A549 (cell line): Measurements from ENCODE around the gene PRKD2. TPM values are rescaled to one million over a fixed set of nuclear protein-coding genes. Genes with fewer than 3 reads are reported as not detected.

Experiments used
- ATAC-seq, 2 experiments: fragments of 200-7000 bp in 1 of 2; fragments of >200 bp in 1 of 2; cut with Nextera tagmentation in 1 of 2; cut with Tn5 transposase in 1 of 2; 3 replicates each; pipeline versions ENCODE4 v1.8.0 to v1.9.1; 2018 to 2020; ENCODE audit warnings: mild to moderate bottlenecking in 1 of 2, moderate library complexity in 1 of 2
- CTCF ChIA-PET: fragments of 300-600 bp; sonication (Branson Sonifier 250); formaldehyde crosslinking; extraction: SDS; loops from one replicate; lab custom pipeline; 2021; ENCODE audit warnings: antibody characterized with exemption, inconsistent platforms; lab: Yijun Ruan, JAX
- POLR2A ChIA-PET: fragments of 350-600 bp; formaldehyde crosslinking; extraction: SDS; loops from one replicate; lab custom pipeline; 2021; ENCODE audit warnings: antibody characterized with exemption, inconsistent platforms; lab: Yijun Ruan, JAX
- DNase-seq, 2 experiments: peaks; one replicate each; pipeline versions ENCODE4 v3.0.0 to v3.0.0-alpha.2; 2011 to 2016; ENCODE audit warnings: low read depth in 1 of 2, low spot score in 1 of 2
- FAIRE-seq: peaks from 2 replicates; lab custom pipeline; 2011; peaks lifted over from hg19 to GRCh38; lab: Jason Lieb, UNC
- H3K27ac ChIP-seq, 2 experiments: fragments of >200 bp; sonication (Bioruptor Twin); formaldehyde crosslinking; 3 replicates each; pipeline ENCODE4 v1.5.1; 2016 to 2017
- H3K4me1 ChIP-seq: fragments of >200 bp; sonication (Bioruptor Twin); formaldehyde crosslinking; 3 replicates; pipeline ENCODE4 v1.6.1; 2016
- H3K4me2 ChIP-seq: fragments of >200 bp; sonication (Bioruptor Twin); formaldehyde crosslinking; 3 replicates; pipeline ENCODE4 v1.6.1; 2016
- H3K4me3 ChIP-seq: fragments of >200 bp; sonication (Bioruptor Twin); formaldehyde crosslinking; 3 replicates; pipeline ENCODE4 v1.5.1; 2016
- H3K9me3 ChIP-seq: fragments of >200 bp; sonication (Bioruptor Twin); formaldehyde crosslinking; 3 replicates; pipeline ENCODE4 v1.6.1; 2016
- BHLHE40 ChIP-seq: IDR thresholded peaks from 2 replicates; pipeline ENCODE4 v1.6.1; 2012; ENCODE audit warnings: low read depth, low read length, inconsistent platforms
- CBX8 ChIP-seq: fragments of 200-600 bp; sonication (generic); IDR thresholded peaks from 2 replicates; pipeline ENCODE4 v1.6.1; 2016
- CEBPB ChIP-seq, 2 experiments: fragments of >200 bp in 1 of 2; sonication (Bioruptor Twin) in 1 of 2; formaldehyde crosslinking in 1 of 2; IDR thresholded peaks; 2 replicates each; pipeline ENCODE4 v1.6.1; 2012 to 2016
- CHD2 ChIP-seq: fragments of 150-350 bp; IDR thresholded peaks from 2 replicates; pipeline ENCODE4 v1.6.1; 2014; ENCODE audit warnings: low read length; ENCODE audit not compliant: partially characterized antibody
- EHF ChIP-seq: fragments of 250-450 bp; sonication (Bioruptor Pico); IDR thresholded peaks from 2 replicates; pipeline ENCODE4 v1.5.0; 2020; ENCODE audit warnings: mild to moderate bottlenecking
- ESRRA ChIP-seq: fragments of 150-350 bp; IDR thresholded peaks from 2 replicates; pipeline ENCODE4 v1.6.1; 2014; ENCODE audit warnings: mild to moderate bottlenecking, low read length, borderline replicate concordance
- FOSL2 ChIP-seq, 2 experiments: fragments of 450-650 bp in 1 of 2; fragments of >200 bp in 1 of 2; sonication (Bioruptor Twin) in 1 of 2; formaldehyde crosslinking; IDR thresholded peaks; 2 replicates each; pipeline versions ENCODE4 v1.5.0 to v1.6.1; 2016 to 2020; ENCODE audit warnings: mild to moderate bottlenecking in 1 of 2, moderate library complexity in 1 of 2
- FOXS1 ChIP-seq: fragments of 250-450 bp; sonication (Bioruptor Pico); IDR thresholded peaks from 2 replicates; pipeline ENCODE4 v1.5.0; 2020; ENCODE audit warnings: mild to moderate bottlenecking, moderate library complexity
- HEYL ChIP-seq: fragments of 250-450 bp; sonication (Bioruptor Pico); IDR thresholded peaks from 2 replicates; pipeline ENCODE4 v1.8.0; 2021; ENCODE audit warnings: mild to moderate bottlenecking, moderate library complexity
- HOXA7 ChIP-seq: fragments of 250-450 bp; sonication (Bioruptor Pico); IDR thresholded peaks from 2 replicates; pipeline ENCODE4 v1.5.0; 2020; ENCODE audit warnings: mild to moderate bottlenecking, moderate library complexity
- HOXB5 ChIP-seq: fragments of 250-450 bp; sonication (Bioruptor Pico); IDR thresholded peaks from 2 replicates; pipeline ENCODE4 v1.5.0; 2020; ENCODE audit warnings: mild to moderate bottlenecking, moderate library complexity
- JUN ChIP-seq, 2 experiments: fragments of >200 bp; sonication (Bioruptor Twin); formaldehyde crosslinking; IDR thresholded peaks; 2 replicates in 1 of 2; 3 replicates in 1 of 2; pipeline ENCODE4 v1.6.1; 2016 to 2017
- JUNB ChIP-seq: fragments of >200 bp; sonication (Bioruptor Twin); formaldehyde crosslinking; IDR thresholded peaks from 2 replicates; pipeline ENCODE4 v1.6.1; 2016
- KDM1A ChIP-seq: fragments of 200-600 bp; sonication (generic); IDR thresholded peaks from 2 replicates; pipeline ENCODE4 v1.6.1; 2016; ENCODE audit warnings: low read depth, mild to moderate bottlenecking
- KDM5A ChIP-seq: fragments of 200-600 bp; sonication (generic); IDR thresholded peaks from 2 replicates; pipeline ENCODE4 v1.6.1; 2016; ENCODE audit warnings: antibody characterized with exemption, mild to moderate bottlenecking
- MAFK ChIP-seq: fragments of 450-650 bp; IDR thresholded peaks from 2 replicates; pipeline ENCODE4 v1.6.1; 2014; ENCODE audit not compliant: partially characterized antibody
- MAZ ChIP-seq: fragments of 150-350 bp; IDR thresholded peaks from 2 replicates; pipeline ENCODE4 v1.6.1; 2014; ENCODE audit warnings: antibody characterized with exemption, low read depth, low read length, borderline replicate concordance
- NFE2L2 ChIP-seq: fragments of 150-350 bp; conservative IDR thresholded peaks from 2 replicates; pipeline ENCODE4 v1.6.1; 2014; ENCODE audit warnings: low read length
- POLR2AphosphoS2 ChIP-seq: conservative IDR thresholded peaks from 2 replicates; pipeline ENCODE4 v1.6.1; 2012; ENCODE audit warnings: low read length, improper control_type of control experiment, inconsistent platforms
- RNF2 ChIP-seq: fragments of 200-600 bp; sonication (generic); IDR thresholded peaks from 2 replicates; pipeline ENCODE4 v1.6.1; 2016; ENCODE audit warnings: low read depth, mild to moderate bottlenecking, antibody characterized with exemption, moderate library complexity, borderline replicate concordance
- TFCP2L1 ChIP-seq: fragments of 250-450 bp; sonication (Bioruptor Pico); IDR thresholded peaks from 2 replicates; pipeline ENCODE4 v1.5.0; 2021; ENCODE audit warnings: mild to moderate bottlenecking
- ZC3H11A ChIP-seq: fragments of 450-650 bp; IDR thresholded peaks from 2 replicates; pipeline ENCODE4 v1.6.1; 2014; ENCODE audit warnings: antibody characterized with exemption, mild to moderate bottlenecking
- ZFP36 ChIP-seq: fragments of 450-650 bp; IDR thresholded peaks from 2 replicates; pipeline ENCODE4 v1.6.1; 2014; ENCODE audit warnings: borderline replicate concordance; ENCODE audit not compliant: partially characterized antibody
- ZNF302 ChIP-seq: fragments of 250-450 bp; sonication (Bioruptor Pico); IDR thresholded peaks from 2 replicates; pipeline ENCODE4 v1.9.0; 2021; ENCODE audit warnings: inconsistent platforms, mild to moderate bottlenecking, moderate library complexity
- ZSCAN20 ChIP-seq: fragments of 250-450 bp; sonication (Bioruptor Pico); IDR thresholded peaks from 2 replicates; pipeline ENCODE4 v1.8.0; 2022; ENCODE audit warnings: mild to moderate bottlenecking, moderate library complexity
- WGBS: methylation state at CpG from one replicate; pipeline ENCODE4 v1.1.6; 2017; ENCODE audit errors: missing lambda C conversion rate; 5-methylcytosine and 5-hydroxymethylcytosine counted together
- polyA plus RNA-seq, 4 experiments: library from polyadenylated mRNA; depleted of rRNA in 3 of 4; stranded (reverse); fragments of >200 nt; fragmentation: RNase III in 1 of 4; extraction: RNeasy Plus Mini Kit Qiagen cat#74134 plus additional on column Dnase treatment in 1 of 4; gene quantifications; 2 replicates in 3 of 4; 3 replicates in 1 of 4; pipeline ENCODE4 v1.2.3, GENCODE V29; 2011 to 2017
- TF ChIP-seq, protein P1 (sequence below): IDR thresholded peaks from 2 replicates; pipeline ENCODE4 v1.6.1; 2012; ENCODE audit warnings: low read depth, borderline replicate concordance
- TF ChIP-seq, protein P2 (sequence below): fragments of >200 bp; sonication (Bioruptor Twin); formaldehyde crosslinking; IDR thresholded peaks from 3 replicates; pipeline ENCODE4 v1.6.1; 2016
- TF ChIP-seq, protein P3 (sequence below): fragments of 250-450 bp; sonication (Bioruptor Pico); IDR thresholded peaks from 2 replicates; pipeline ENCODE4 v1.5.0; 2020; ENCODE audit warnings: low read depth, mild to moderate bottlenecking, moderate library complexity
- TF ChIP-seq, protein P4 (sequence below): fragments of 450-650 bp; IDR thresholded peaks from 2 replicates; pipeline ENCODE4 v1.6.1; 2014; ENCODE audit warnings: antibody characterized with exemption
- TF ChIP-seq, protein P5 (sequence below): fragments of 200-600 bp; sonication (generic); IDR thresholded peaks from 2 replicates; pipeline ENCODE4 v1.6.1; 2016; ENCODE audit warnings: antibody characterized with exemption, mild to moderate bottlenecking, moderate library complexity

PRKD2 gene
- polyA plus RNA-seq, 2 of the 4 experiments (the other 2 are of a cell fraction), result 8.3 to 24.6 TPM

DNA sequence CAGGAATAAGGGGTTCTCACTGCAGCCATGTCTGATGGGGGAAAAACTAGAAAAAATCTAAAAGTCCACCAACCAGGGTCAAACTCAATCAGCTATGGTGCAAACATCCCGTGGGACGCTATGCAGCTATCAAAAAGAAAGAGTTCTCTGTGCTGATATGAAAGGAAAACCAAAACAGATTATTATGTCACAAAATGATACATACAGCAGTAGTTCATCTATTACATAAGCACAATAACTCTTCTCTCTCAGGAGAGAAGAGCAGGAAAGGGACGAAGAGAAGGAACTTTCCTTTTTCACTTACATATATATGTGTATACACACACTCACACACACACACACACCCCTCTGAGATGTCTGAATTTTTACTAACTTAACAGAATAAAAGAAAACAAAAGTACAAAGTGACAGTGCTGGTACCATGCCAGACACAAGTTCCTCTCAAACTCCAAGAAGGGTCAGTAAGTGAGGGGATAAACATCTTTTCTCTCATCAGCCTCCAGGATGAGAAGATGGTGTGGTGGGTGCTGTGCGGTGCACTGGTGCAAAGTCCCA lies 26.1 kb upstream of the PRKD2 start:
- WGBS, result 90% methylated on average over 4 of the region's 4 CpGs
- H3K4me2 ChIP-seq, result no peak overlapping the region
- H3K4me3 ChIP-seq, result no peak overlapping the region
- no peak for ATAC-seq
- no peak for DNase-seq
- CTCF ChIA-PET, result interaction anchor here (1.0 to 12.9 kb wide), 8 partner anchors 9 to 249 kb away, joined by 3 to 205 read pairs (median 8); no protein-coding TSS in a partner anchor
- no peak for FAIRE-seq
- no peak for TF ChIP-seq TFCP2L1 (CRISPR knock-in tag)
- TF ChIP-seq JUN (IDR thresholded peaks at IDR 0.05), result no peak
- TF ChIP-seq KDM1A, result no peak
- TF ChIP-seq, protein P1, sequence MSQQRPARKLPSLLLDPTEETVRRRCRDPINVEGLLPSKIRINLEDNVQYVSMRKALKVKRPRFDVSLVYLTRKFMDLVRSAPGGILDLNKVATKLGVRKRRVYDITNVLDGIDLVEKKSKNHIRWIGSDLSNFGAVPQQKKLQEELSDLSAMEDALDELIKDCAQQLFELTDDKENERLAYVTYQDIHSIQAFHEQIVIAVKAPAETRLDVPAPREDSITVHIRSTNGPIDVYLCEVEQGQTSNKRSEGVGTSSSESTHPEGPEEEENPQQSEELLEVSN, result no peak
- TF ChIP-seq FOSL2 (IDR thresholded peaks at IDR 0.05), result no peak
- no peak for TF ChIP-seq FOSL2 (CRISPR knock-in tag; IDR thresholded peaks at IDR 0.05)
- no peak for TF ChIP-seq POLR2AphosphoS2
- TF ChIP-seq, protein P2, sequence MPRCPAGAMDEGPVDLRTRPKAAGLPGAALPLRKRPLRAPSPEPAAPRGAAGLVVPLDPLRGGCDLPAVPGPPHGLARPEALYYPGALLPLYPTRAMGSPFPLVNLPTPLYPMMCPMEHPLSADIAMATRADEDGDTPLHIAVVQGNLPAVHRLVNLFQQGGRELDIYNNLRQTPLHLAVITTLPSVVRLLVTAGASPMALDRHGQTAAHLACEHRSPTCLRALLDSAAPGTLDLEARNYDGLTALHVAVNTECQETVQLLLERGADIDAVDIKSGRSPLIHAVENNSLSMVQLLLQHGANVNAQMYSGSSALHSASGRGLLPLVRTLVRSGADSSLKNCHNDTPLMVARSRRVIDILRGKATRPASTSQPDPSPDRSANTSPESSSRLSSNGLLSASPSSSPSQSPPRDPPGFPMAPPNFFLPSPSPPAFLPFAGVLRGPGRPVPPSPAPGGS, result no peak
- TF ChIP-seq HOXA7 (CRISPR knock-in tag), result no peak
- TF ChIP-seq ZNF302 (CRISPR knock-in tag), result no peak
- TF ChIP-seq HOXB5 (CRISPR knock-in tag), result no peak
- no peak for TF ChIP-seq RNF2
- TF ChIP-seq, protein P3, sequence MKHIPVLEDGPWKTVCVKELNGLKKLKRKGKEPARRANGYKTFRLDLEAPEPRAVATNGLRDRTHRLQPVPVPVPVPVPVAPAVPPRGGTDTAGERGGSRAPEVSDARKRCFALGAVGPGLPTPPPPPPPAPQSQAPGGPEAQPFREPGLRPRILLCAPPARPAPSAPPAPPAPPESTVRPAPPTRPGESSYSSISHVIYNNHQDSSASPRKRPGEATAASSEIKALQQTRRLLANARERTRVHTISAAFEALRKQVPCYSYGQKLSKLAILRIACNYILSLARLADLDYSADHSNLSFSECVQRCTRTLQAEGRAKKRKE, result no peak
- TF ChIP-seq KDM5A, result no peak
- H3K27ac ChIP-seq, result no peak overlapping the region
- H3K4me1 ChIP-seq, result peaks cover 17% of the 10 kb centered on the region
- POLR2A ChIA-PET, result no interaction called here
- H3K9me3 ChIP-seq, result no peaks in the 10 kb centered on the region

DNA sequence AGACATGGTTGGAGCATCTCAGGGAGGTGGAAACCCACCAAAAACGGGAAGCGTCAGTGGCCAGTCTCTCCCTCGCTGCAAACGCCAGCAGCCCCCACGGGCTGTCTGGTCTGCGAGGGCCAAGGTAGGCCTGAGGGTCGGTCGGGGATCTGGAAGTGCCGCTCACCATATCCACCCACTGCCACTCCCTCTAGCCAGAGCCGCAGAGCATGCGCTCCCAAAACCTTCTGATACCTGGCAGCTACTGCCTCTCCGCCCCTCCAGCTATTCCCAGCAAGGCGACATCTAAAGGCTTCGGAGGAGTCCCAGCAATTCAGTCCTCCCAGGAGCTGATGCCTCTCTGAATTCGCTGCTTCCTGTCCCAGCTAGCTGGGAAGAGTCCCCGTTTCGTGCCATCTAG lies 24.5 kb upstream of the PRKD2 start:
- no peaks in the 10 kb centered on the region for H3K9me3 ChIP-seq
- H3K4me1 ChIP-seq, result peaks cover 12% of the 10 kb centered on the region
- ATAC-seq (no peak), FAIRE-seq (no peak), DNase-seq (no peak)
- ChIA-PET CTCF (interaction anchor here (0.7 to 12.9 kb wide), 13 partner anchors 10 to 195 kb away, joined by 3 to 205 read pairs (median 5); no protein-coding TSS in a partner anchor), POLR2A (no interaction called here)
- H3K4me3 ChIP-seq, result no peak overlapping the region
- 90% methylated on average over 13 of the region's 17 CpGs for WGBS
- H3K4me2 ChIP-seq, result no peak overlapping the region
- no peak for TF ChIP-seq ZSCAN20
- no peak for TF ChIP-seq CEBPB (IDR thresholded peaks at IDR 0.05)
- no peak for TF ChIP-seq MAFK
- no peak for TF ChIP-seq CHD2
- no peak for TF ChIP-seq FOXS1 (CRISPR knock-in tag)
- TF ChIP-seq, protein P4, sequence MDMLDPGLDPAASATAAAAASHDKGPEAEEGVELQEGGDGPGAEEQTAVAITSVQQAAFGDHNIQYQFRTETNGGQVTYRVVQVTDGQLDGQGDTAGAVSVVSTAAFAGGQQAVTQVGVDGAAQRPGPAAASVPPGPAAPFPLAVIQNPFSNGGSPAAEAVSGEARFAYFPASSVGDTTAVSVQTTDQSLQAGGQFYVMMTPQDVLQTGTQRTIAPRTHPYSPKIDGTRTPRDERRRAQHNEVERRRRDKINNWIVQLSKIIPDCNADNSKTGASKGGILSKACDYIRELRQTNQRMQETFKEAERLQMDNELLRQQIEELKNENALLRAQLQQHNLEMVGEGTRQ, result no peak
- no peak for TF ChIP-seq ESRRA
- TF ChIP-seq HEYL (CRISPR knock-in tag), result no peak
- no peak for TF ChIP-seq EHF
- TF ChIP-seq MAZ, result no peak
- TF ChIP-seq HOXB5 (CRISPR knock-in tag), result no peak
- TF ChIP-seq, protein P5, sequence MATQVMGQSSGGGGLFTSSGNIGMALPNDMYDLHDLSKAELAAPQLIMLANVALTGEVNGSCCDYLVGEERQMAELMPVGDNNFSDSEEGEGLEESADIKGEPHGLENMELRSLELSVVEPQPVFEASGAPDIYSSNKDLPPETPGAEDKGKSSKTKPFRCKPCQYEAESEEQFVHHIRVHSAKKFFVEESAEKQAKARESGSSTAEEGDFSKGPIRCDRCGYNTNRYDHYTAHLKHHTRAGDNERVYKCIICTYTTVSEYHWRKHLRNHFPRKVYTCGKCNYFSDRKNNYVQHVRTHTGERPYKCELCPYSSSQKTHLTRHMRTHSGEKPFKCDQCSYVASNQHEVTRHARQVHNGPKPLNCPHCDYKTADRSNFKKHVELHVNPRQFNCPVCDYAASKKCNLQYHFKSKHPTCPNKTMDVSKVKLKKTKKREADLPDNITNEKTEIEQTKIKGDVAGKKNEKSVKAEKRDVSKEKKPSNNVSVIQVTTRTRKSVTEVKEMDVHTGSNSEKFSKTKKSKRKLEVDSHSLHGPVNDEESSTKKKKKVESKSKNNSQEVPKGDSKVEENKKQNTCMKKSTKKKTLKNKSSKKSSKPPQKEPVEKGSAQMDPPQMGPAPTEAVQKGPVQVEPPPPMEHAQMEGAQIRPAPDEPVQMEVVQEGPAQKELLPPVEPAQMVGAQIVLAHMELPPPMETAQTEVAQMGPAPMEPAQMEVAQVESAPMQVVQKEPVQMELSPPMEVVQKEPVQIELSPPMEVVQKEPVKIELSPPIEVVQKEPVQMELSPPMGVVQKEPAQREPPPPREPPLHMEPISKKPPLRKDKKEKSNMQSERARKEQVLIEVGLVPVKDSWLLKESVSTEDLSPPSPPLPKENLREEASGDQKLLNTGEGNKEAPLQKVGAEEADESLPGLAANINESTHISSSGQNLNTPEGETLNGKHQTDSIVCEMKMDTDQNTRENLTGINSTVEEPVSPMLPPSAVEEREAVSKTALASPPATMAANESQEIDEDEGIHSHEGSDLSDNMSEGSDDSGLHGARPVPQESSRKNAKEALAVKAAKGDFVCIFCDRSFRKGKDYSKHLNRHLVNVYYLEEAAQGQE, result no peak
- no peak for TF ChIP-seq CBX8
- TF ChIP-seq ZC3H11A, result no peak
- TF ChIP-seq ZFP36, result no peak
- TF ChIP-seq JUNB, result no peak
- no peak for TF ChIP-seq NFE2L2
- no peak for TF ChIP-seq BHLHE40
- TF ChIP-seq JUN (IDR thresholded peaks at IDR 0.05), result no peak
- H3K27ac ChIP-seq, result no peak overlapping the region
